ENCODE measurements around the gene CELA3B. TPM values are rescaled to one million over a fixed set of nuclear protein-coding genes. Genes with fewer than 3 reads are reported as not detected.

Gene CELA3B
- total and polyA plus RNA-seq, 2 of the 13 experiments (the other 11 are each of a cell fraction or from before 2014, with no cell fraction given) = 0.34 TPM; not detected in 1

DNA sequence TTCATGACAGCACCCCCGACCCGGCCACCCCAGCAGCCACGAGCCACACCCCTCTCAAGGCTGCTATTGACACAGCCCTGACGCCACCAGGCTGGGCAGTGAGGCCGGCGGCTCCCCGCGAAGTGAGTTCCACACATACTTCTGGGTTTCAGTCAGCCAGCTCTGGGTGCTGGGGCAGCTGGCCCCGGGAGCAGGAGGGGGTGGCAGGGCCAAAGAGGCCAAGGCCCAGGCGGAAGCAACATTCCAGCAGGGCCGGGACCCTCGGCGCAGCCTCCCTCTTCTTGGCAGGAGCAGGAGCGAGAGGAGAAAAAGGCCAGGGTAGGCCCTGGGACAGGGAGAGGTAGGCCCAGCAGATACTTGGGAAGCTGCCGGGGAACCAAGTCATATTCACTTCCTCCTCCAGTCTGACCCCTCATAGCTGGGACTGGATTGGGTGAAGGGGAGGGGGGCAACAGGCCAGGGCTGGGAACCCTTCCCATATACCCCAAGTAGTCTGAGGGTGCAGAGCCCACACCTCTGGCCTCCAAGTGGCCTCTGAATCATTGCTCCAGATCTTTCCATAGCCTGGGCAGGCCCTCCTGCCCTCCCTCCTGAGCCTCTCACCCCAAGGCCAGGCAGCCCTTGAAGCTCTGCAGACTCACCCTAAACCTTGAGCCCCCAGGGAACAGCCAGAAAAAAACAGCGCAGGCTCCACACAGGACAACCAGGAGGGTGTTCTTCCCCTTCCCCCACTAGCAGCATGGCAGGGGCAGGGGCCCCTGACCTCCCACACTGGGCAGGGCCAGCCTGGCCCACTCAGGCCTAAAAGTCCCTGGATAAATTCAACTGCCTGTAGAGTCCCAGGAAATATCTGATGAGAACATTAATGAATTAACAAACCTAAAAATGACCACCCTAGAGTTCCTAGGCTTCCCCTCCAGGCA lies 45.4 kb upstream of the CELA3B start (continued):
- TF ChIP-seq, protein P1, sequence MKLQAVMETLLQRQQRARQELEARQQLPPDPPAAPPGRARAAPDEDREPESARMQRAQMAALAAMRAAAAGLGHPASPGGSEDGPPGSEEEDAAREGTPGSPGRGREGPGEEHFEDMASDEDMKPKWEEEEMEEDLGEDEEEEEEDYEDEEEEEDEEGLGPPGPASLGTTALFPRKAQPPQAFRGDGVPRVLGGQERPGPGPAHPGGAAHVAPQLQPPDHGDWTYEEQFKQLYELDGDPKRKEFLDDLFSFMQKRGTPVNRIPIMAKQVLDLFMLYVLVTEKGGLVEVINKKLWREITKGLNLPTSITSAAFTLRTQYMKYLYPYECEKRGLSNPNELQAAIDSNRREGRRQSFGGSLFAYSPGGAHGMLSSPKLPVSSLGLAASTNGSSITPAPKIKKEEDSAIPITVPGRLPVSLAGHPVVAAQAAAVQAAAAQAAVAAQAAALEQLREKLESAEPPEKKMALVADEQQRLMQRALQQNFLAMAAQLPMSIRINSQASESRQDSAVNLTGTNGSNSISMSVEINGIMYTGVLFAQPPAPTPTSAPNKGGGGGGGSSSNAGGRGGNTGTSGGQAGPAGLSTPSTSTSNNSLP (IDR thresholded peaks at IDR 0.05; ENCODE audit: low read depth, low read length) = no peak
- TF ChIP-seq HDAC1 (CRISPR knock-in tag; IDR thresholded peaks at IDR 0.05) = peak; percentile 64
- no peak for TF ChIP-seq ZNF616 (CRISPR knock-in tag; IDR thresholded peaks at IDR 0.05; ENCODE audit: low read depth)
- peak; percentile 77; the same call in 1 of the 2 replicates for TF ChIP-seq GATAD2A (CRISPR knock-in tag; IDR thresholded peaks at IDR 0.05)
- no peak for TF ChIP-seq ZNF749 (CRISPR knock-in tag; IDR thresholded peaks at IDR 0.05; ENCODE audit: borderline replicate concordance)
- TF ChIP-seq, protein P2, sequence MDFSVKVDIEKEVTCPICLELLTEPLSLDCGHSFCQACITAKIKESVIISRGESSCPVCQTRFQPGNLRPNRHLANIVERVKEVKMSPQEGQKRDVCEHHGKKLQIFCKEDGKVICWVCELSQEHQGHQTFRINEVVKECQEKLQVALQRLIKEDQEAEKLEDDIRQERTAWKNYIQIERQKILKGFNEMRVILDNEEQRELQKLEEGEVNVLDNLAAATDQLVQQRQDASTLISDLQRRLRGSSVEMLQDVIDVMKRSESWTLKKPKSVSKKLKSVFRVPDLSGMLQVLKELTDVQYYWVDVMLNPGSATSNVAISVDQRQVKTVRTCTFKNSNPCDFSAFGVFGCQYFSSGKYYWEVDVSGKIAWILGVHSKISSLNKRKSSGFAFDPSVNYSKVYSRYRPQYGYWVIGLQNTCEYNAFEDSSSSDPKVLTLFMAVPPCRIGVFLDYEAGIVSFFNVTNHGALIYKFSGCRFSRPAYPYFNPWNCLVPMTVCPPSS (IDR thresholded peaks at IDR 0.05) = no peak
- TF ChIP-seq ZNF224 (CRISPR knock-in tag; IDR thresholded peaks at IDR 0.05) = no peak
- no peak for TF ChIP-seq ZNF790 (CRISPR knock-in tag; IDR thresholded peaks at IDR 0.05; ENCODE audit: borderline replicate concordance)
- TF ChIP-seq MBNL3 (CRISPR knock-in tag; conservative IDR thresholded peaks at IDR 0.05) = no peak
- TF ChIP-seq CBX5 (CRISPR knock-in tag; IDR thresholded peaks at IDR 0.05; ENCODE audit: borderline replicate concordance) = no peak
- TF ChIP-seq ZNF782 (CRISPR knock-in tag; IDR thresholded peaks at IDR 0.05; ENCODE audit: borderline replicate concordance) = no peak
- TF ChIP-seq, protein P3, sequence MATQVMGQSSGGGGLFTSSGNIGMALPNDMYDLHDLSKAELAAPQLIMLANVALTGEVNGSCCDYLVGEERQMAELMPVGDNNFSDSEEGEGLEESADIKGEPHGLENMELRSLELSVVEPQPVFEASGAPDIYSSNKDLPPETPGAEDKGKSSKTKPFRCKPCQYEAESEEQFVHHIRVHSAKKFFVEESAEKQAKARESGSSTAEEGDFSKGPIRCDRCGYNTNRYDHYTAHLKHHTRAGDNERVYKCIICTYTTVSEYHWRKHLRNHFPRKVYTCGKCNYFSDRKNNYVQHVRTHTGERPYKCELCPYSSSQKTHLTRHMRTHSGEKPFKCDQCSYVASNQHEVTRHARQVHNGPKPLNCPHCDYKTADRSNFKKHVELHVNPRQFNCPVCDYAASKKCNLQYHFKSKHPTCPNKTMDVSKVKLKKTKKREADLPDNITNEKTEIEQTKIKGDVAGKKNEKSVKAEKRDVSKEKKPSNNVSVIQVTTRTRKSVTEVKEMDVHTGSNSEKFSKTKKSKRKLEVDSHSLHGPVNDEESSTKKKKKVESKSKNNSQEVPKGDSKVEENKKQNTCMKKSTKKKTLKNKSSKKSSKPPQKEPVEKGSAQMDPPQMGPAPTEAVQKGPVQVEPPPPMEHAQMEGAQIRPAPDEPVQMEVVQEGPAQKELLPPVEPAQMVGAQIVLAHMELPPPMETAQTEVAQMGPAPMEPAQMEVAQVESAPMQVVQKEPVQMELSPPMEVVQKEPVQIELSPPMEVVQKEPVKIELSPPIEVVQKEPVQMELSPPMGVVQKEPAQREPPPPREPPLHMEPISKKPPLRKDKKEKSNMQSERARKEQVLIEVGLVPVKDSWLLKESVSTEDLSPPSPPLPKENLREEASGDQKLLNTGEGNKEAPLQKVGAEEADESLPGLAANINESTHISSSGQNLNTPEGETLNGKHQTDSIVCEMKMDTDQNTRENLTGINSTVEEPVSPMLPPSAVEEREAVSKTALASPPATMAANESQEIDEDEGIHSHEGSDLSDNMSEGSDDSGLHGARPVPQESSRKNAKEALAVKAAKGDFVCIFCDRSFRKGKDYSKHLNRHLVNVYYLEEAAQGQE (IDR thresholded peaks at IDR 0.05; ENCODE audit: borderline replicate concordance in 1 of 2, low read depth in 1 of 2, low read length in 2 of 2) = no peak
- no peak for TF ChIP-seq TBP (CRISPR knock-in tag; IDR thresholded peaks at IDR 0.05)
- TF ChIP-seq, protein P4, sequence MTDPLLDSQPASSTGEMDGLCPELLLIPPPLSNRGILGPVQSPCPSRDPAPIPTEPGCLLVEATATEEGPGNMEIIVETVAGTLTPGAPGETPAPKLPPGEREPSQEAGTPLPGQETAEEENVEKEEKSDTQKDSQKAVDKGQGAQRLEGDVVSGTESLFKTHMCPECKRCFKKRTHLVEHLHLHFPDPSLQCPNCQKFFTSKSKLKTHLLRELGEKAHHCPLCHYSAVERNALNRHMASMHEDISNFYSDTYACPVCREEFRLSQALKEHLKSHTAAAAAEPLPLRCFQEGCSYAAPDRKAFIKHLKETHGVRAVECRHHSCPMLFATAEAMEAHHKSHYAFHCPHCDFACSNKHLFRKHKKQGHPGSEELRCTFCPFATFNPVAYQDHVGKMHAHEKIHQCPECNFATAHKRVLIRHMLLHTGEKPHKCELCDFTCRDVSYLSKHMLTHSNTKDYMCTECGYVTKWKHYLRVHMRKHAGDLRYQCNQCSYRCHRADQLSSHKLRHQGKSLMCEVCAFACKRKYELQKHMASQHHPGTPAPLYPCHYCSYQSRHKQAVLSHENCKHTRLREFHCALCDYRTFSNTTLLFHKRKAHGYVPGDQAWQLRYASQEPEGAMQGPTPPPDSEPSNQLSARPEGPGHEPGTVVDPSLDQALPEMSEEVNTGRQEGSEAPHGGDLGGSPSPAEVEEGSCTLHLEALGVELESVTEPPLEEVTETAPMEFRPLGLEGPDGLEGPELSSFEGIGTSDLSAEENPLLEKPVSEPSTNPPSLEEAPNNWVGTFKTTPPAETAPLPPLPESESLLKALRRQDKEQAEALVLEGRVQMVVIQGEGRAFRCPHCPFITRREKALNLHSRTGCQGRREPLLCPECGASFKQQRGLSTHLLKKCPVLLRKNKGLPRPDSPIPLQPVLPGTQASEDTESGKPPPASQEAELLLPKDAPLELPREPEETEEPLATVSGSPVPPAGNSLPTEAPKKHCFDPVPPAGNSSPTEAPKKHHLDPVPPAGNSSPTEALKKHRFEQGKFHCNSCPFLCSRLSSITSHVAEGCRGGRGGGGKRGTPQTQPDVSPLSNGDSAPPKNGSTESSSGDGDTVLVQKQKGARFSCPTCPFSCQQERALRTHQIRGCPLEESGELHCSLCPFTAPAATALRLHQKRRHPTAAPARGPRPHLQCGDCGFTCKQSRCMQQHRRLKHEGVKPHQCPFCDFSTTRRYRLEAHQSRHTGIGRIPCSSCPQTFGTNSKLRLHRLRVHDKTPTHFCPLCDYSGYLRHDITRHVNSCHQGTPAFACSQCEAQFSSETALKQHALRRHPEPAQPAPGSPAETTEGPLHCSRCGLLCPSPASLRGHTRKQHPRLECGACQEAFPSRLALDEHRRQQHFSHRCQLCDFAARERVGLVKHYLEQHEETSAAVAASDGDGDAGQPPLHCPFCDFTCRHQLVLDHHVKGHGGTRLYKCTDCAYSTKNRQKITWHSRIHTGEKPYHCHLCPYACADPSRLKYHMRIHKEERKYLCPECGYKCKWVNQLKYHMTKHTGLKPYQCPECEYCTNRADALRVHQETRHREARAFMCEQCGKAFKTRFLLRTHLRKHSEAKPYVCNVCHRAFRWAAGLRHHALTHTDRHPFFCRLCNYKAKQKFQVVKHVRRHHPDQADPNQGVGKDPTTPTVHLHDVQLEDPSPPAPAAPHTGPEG (CRISPR knock-in tag; IDR thresholded peaks at IDR 0.05) = no peak
- no peak for TF ChIP-seq EED (CRISPR knock-in tag; IDR thresholded peaks at IDR 0.05)
- peak; percentile 81 for TF ChIP-seq ZBTB7B (CRISPR knock-in tag; IDR thresholded peaks at IDR 0.05)

All from HepG2 (cell line).